GM21447 (cell line): ENCODE data around the gene TRAM2.
A peak's percentile ranks its signal among the peaks of the same experiment; 100 is the strongest.

ENCODE experiments used
- ATAC-seq: cut with Tn5 transposase; IDR thresholded peaks from one replicate; pipeline ENCODE4 v1.9.1; 2021; ENCODE audit not compliant: unreplicated experiment

TRAM2 gene

DNA sequence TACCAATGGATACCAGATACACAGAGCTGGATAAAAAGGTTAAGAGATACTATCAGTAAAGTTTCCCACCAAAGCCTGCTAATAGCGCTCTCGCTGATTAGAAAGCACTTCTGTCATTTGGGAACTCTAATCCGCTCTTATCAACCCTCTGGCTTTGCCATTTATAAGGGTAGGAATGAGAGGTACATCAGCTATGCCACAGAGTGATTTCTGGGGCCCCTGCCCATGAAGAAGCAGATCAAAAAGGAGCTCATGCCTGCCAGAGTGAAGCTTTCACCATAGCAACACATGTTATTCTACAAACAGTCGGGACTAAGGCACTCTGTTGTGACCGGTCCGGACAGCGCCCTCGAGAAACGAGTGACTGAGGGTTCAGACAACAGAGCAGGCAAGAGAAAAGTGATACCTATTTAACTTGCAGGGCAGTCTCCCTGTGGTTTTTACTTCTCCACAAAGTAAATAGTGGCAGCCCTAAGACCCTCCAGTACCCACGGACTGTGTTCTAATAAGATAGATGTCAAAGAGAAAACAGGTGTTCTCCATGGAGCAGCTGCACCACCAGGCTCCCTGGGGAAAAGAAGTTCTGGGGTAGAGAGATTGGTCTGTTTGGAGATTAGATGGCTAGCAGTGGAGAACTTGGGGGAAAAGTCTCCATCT, 5.6 kb downstream of the TRAM2 start:
- ATAC-seq = no peak

DNA sequence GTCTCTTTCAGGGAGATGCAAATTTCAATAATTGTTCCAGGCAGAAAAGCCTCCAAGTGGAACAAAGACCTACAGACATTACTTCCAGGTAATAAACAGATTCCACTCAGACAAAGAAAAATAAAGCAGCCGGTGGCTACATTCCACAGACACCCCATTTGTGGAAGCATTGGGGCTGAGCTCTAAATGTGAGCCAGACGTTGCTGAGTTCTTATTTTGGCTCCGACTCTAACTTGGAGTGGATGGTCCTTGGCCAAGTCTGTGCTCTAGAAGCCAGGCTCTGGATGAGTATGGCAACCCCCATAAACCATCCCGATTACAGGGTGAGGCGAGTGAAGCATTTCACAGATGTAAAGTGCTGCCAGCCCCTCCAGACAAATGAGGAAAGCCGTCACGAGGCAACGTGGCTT, 6.6 kb downstream of the TRAM2 start:
- no peak for ATAC-seq

DNA sequence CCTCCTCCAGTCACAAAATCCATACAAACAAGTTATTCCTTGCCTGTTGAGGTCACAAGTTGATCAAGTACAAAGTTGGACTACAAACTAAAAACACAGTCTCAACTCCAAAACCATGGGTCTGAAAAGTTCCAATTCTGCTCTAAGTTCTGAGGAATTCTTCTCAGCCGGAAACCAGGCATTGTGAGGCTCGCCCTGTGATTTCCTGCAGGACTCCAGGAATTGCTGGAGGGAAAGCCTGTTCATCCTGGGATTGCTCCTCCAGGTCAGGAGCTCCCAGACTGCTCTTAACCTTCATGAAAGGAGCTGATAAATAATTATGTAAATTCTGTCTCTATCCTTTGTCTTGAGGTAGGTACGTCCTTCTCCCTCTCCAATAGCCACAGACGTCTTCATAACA, 8.5 kb downstream of the TRAM2 start:
- ATAC-seq = no peak

DNA sequence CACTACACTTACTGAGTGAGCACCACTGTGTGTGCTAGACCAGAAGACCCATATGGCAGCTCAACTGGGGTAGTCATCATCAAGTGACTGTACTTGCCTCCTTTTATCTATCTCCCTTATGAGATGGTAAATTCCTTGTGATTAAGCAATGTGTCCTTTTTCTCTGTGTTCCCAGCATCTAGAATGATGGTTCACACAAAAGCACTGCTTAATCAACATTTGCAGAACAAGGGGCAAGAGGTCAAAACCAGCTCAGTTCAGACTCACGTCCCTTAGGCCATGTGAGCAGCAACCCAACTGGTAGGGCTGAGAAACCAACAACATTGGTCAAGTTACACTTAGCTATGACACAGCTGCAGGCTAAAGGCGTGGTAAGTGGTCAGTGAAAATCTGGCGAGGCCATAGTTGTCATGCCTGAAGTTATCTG, 10.0 kb downstream of the TRAM2 start:
- no peak for ATAC-seq

DNA sequence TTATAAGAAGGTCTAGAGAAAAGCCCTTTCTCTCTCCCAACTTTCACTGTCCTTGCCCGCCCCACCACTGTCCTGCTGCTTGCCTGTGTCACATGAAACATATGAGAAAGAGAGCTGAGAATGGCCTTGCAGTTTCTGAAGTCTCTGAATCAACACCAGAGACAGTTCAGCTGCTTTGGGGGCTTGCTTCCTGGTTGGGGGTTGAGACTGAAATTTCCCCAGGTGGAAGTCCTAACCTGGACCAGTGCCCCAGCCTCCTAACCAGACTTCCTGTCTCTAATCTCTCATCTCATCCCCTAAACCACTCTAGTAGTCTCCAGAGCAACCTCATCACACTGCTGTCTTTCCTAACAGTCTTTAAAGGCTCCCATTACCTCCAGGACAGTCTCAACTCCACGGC, 10.7 kb downstream of the TRAM2 start:
- ATAC-seq = peak; percentile 87

DNA sequence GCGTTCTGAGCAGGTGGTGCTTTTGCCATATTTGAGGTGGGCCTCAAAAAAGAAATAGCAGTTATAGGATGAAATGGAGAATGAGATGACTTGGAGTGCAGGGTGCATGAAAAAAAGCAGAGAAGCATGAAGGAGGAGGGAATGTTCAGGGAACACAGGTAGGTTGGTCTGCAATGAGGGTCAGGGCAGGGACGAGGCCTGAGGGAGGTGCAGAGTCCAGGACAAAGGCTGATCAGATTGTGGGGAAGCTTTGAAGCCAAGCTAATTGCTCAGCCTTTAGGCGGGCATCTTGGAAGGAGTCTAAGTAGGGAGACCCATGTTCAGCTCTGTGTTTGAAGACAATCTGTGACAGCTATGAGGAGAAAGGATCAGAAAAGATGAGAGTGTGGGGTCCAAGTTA, 12.0 kb downstream of the TRAM2 start:
- no peak for ATAC-seq

- no peak for ATAC-seq
These were observed 13.9 kb downstream of the TRAM2 start for GRCh38 chr6:52562911-52563310.

DNA sequence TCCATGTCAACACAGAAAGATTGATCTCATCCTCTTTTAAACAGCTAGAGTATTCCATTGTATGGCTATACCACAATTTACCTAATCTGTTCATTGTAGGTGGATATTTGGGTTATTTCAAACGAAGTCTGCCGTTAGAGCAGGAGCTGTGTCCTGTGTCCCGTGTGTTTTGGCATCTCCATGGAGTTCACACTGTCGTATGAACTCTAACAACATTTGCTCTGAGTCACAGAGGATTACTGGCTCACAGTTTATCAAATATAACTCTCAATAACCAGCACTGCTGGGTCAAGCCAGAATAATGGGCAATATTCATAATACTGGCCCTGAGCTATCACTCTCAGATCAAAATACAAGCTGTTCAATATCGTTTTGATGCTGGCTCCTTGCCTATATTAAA, 16.4 kb downstream of the TRAM2 start:
- ATAC-seq = no peak

DNA sequence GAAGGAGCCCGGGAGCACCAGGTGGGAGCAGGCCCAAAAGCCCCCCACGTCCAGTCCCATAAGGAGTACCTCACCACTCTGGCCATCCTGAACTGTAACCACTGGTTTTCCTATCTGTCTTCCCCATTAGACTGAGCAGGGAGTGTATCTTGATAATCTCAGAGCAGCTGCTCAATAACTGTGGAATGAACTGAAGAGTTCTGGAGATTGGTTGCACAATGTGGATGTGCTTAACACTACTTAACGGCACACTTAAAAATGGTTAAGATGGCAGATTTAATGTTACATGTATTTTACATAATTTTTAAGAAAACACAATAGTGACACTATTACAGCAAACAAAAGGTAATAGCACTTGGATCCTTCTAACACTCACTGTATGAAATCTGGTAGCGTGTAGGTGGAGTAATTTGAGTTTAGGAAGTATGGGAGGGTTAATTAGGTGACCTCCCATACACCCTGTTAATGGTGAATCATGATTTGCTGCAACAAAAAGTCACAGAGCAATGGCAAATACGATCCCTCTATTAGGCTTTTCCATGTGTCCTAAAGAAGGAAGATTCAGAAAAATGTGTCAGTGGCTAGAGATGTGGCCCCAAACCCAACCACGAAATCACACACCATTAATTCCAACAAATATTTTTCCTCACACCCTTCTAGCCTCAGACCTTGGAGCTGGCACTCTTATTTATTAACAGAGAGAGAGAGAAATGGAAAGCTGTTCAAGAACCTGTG, 18.4 kb downstream of the TRAM2 start:
- ATAC-seq = no peak

DNA sequence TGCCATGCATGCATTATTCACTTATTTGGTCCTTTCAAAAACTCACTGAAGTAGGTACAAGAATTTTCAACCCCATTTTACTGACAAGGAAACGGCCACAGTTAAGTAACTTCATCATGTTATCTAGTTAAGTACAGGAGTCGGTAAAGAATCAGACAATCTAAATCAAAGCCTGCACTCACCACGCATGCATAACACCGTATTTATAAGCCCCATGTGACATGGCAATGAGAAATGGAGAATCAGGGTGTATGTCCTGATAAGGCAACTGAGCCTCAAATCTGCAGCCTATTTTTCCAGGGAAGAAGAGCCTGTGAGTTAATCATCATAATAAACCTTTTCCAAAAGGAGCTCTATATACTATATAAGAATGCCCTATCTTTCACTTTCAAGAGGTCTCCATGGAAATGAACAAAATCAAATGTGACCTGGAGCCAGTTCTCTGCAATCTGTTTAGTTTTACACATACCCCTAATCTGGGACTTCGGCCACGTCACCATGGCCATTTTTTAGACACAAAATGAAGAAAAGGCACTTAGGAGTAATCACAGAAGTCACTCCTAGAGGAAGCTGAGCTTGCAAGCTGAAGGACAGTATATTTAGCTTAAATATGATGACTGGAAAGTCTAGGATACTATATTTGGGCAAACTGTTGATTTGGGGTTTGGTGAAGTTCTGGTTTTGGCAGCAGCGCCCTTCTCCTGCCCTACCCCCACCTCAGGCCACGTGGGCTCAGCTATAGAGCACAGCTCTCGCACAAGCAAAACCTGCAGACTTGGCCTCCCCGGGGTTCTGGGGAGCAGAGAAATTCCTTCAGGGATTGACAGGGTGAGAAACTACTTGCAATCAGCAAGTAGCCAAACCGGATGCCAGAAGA, 19.2 kb downstream of the TRAM2 start:
- no peak for ATAC-seq

DNA sequence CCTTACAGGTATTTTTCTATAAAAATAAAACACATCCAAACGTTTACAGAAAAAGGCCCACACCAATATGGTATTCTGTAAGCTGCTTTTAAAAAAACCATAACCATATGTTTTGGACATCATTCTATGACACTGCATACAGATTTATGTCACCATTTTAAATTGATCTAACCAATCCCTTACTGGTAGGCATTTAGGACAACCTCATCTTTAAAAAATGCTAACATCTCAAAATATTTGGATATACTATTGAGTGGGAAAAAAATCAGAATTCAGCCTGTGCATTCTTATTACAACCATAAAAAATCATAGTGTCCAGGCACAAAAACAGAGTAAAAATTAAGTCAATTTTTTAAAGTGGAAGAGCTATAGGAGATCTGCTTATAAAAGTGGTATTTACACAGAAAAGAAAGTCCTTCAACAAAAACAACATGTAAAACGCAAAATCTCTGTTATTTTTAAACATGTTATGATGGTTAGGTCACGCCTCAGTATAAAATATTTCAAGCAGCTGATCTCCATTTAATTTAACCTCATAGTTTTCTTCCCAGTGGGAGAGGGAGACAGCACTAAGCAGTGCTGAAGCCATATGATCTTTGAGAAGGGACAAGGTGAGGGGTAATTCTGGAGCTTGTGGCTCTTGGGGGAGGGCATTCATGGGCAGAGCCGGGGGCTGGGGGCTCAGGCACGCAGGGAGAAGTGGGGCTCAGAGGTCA, 21.2 kb downstream of the TRAM2 start:
- no peak for ATAC-seq

GRCh38 chr6:52554684-52555280, 22.1 kb downstream of the TRAM2 start:
- ATAC-seq = no peak

DNA sequence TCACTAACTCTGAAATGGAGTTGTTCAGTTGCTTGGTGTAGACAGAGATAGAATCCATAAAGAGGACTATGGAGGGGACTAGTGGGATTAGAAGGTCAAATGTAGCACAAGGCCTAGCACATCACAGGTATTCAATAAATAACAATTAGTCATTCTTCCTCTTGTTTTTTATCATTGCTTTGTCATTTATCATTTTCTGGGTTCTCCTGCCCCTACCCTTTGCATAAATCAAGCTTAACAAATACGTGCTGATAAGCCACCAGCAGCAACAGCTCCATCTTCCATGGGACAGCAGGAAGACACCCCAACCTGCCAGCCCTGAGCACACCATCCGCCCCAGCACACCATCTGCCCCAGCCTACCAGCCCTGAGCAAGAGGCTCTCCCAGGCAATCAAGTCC, 23.1 kb downstream of the TRAM2 start:
- no peak for ATAC-seq

GRCh38 chr6:52553158-52553557, 23.7 kb downstream of the TRAM2 start:
- ATAC-seq = no peak

DNA sequence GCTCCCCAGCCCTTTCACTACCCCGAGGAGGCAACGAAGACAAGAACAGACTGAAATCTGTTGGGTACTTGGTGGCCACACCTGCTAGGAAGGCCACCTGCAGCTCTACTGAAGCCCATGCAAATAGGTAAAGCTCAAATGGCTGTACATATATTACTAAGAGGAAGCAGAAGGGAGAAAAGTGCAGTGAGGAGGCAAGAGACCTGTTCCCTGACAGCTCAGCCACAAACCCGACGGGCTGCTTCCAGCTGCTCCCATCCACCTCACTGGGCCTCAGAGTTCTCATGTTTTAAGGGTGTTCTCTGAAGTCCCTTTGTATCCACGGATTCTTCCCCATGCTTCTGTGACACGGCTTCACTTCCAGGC, 24.6 kb downstream of the TRAM2 start:
- peak; percentile 97 for ATAC-seq

GRCh38 chr6:52551483-52552277, 25.2 kb downstream of the TRAM2 start:
- ATAC-seq = no peak

- ATAC-seq = no peak
These were observed 26.0 kb downstream of the TRAM2 start for GRCh38 chr6:52550870-52551269.

GRCh38 chr6:52550014-52550575, 26.8 kb downstream of the TRAM2 start:
- ATAC-seq = no peak

GRCh38 chr6:52549428-52549827, 27.4 kb downstream of the TRAM2 start:
- ATAC-seq = no peak

DNA sequence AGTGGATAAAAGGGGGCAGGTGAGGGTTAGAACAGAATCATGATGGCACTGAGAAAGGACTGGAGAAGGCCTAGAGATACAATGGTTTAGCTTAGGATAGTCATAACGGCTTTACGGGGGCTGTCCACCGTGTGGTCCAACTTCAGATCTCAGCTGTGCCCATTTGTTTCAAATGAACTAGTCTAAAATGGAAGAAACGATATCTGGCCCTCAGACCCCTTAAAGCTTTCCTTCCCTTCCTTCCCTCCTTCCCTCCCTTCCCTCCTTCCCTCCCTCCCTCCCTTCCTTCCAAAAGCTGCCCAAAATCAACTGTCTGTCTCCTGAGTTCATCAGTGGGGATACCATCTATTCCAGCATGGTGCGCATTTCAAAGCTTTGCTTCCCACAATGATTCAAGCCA, 27.9 kb downstream of the TRAM2 start:
- no peak for ATAC-seq
